PC-9 (cell line): ENCODE data around the gene PRKCH. TPM values are rescaled to one million over a fixed set of nuclear protein-coding genes. Genes with fewer than 3 reads are reported as not detected.

ENCODE experiments used
- BruUV-seq: library from RNA; stranded (reverse); fragments of 400-500 nt; replicated peaks from 2 replicates; lab custom pipeline; 2021; lab: Mats Ljungman, UMichigan
- CTCF ChIA-PET: fragments of 300-600 bp; sonication (Branson Sonifier 250); formaldehyde crosslinking; loops from one replicate; lab custom pipeline; 2022; ENCODE audit warnings: antibody characterized with exemption; lab: Charles Lee
- POLR2A ChIA-PET: fragments of 300-600 bp; sonication (Branson Sonifier 250); formaldehyde crosslinking; loops from one replicate; lab custom pipeline; 2022; ENCODE audit warnings: antibody characterized with exemption; ENCODE audit not compliant: unreplicated experiment; lab: Charles Lee
- DNase-seq, 2 experiments: peaks; one replicate each; pipeline versions ENCODE4 v3.0.0 to v3.0.0-alpha.2; 2015 to 2022; ENCODE audit warnings: mixed read lengths in 1 of 2
- H2AFZ ChIP-seq: fragments of 200-600 bp; sonication (generic); 2 replicates; pipeline ENCODE4 v1.8.1; 2017; ENCODE audit warnings: antibody characterized with exemption
- H3F3A ChIP-seq: fragments of 200-600 bp; sonication (generic); 2 replicates; pipeline ENCODE4 v1.8.1; 2017; ENCODE audit warnings: antibody characterized with exemption, mild to moderate bottlenecking, low read depth; ENCODE audit not compliant: insufficient read depth
- H3K27ac ChIP-seq: fragments of 200-600 bp; sonication (generic); 2 replicates; pipeline ENCODE4 v1.6.1; 2016; ENCODE audit warnings: mixed run types
- H3K27me3 ChIP-seq: fragments of 200-600 bp; sonication (generic); 2 replicates; pipeline ENCODE4 v1.6.1; 2016; ENCODE audit warnings: low read depth, mixed run types; ENCODE audit not compliant: insufficient read depth
- H3K36me3 ChIP-seq: fragments of 200-600 bp; sonication (generic); 2 replicates; pipeline ENCODE4 v1.6.1; 2016; ENCODE audit warnings: low read depth, mixed run types
- H3K4me1 ChIP-seq: fragments of 200-600 bp; sonication (generic); replicated peaks from 2 replicates; pipeline ENCODE4 v1.6.1; 2016; ENCODE audit warnings: mixed run types; ENCODE audit not compliant: insufficient read depth
- H3K4me2 ChIP-seq: fragments of 200-600 bp; sonication (generic); 2 replicates; pipeline ENCODE4 v1.6.1; 2017; ENCODE audit warnings: mixed run types
- H3K4me3 ChIP-seq: fragments of 200-600 bp; sonication (generic); 2 replicates; pipeline ENCODE4 v1.6.1; 2016; ENCODE audit warnings: mixed run types
- H3K79me2 ChIP-seq: fragments of 200-600 bp; sonication (generic); 2 replicates; pipeline ENCODE4 v1.6.1; 2017; ENCODE audit warnings: low read depth, mixed run types
- H3K9me2 ChIP-seq: fragments of 200-600 bp; sonication (generic); 2 replicates; pipeline ENCODE4 v1.8.1; 2017; ENCODE audit warnings: mild to moderate bottlenecking; ENCODE audit not compliant: insufficient read depth
- H3K9me3 ChIP-seq: fragments of 200-600 bp; sonication (generic); 2 replicates; pipeline ENCODE4 v1.8.1; 2016; ENCODE audit warnings: low read depth; ENCODE audit not compliant: insufficient read depth
- H4K20me1 ChIP-seq: fragments of 200-600 bp; sonication (generic); 2 replicates; pipeline ENCODE4 v1.8.1; 2017; ENCODE audit not compliant: insufficient read depth
- CTCF ChIP-seq: fragments of 200-600 bp; sonication (generic); conservative IDR thresholded peaks from 2 replicates; pipeline ENCODE4 v1.6.1; 2017; ENCODE audit warnings: mixed run types, antibody characterized with exemption, mild to moderate bottlenecking, moderate library complexity
- EZH2 ChIP-seq: fragments of 200-600 bp; sonication (generic); IDR thresholded peaks from 2 replicates; pipeline ENCODE4 v1.8.0; 2017; ENCODE audit warnings: antibody characterized with exemption, low read depth
- intact Hi-C: fragments of 100-400 bp; cut with micrococcal nuclease; formaldehyde crosslinking; loops from one replicate; pipeline ENCODE4 v1.10.0; 2022; ENCODE audit not compliant: unreplicated experiment
- total RNA-seq: library from RNA; stranded (reverse); gene quantifications from 2 replicates; pipeline ENCODE4 v1.2.3, GENCODE V29; 2021

The PRKCH gene
- total RNA-seq, 1 experiment from 2014 or later = 32.4 TPM

GRCh38 chr14:61578745-61579144, 257.4 kb downstream of the PRKCH start:
- CTCF ChIA-PET = no interaction called here
- TF ChIP-seq EZH2 (no peak), CTCF (no peak)

DNA sequence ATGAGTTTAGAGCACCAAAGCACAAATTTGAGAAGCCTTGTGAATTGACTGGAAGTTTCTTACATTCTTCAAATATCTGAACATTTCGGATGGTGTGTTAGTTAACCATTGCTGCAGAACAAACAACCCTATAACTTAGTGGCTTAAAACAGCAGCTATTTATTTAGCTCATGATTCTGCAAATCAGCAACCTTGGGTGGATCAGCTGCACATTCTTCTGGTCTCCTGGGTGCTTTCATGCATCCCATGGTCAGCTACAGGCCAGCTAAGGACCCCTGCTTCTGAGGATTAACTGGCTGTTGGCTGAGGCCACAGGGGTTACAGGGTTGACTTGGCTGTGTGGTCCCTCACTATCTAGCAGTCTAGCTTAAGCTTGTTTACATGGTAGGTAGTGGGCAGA, 260.0 kb downstream of the PRKCH start:
- no peak for DNase-seq
- no TSS peak for BruUV-seq
- H3K4me2 ChIP-seq = no peak overlapping the region
- no peak overlapping the region for H3K27ac ChIP-seq
- intact Hi-C loops = no loop called here
- no peaks in the 10 kb centered on the region for H4K20me1 ChIP-seq
- ChIA-PET POLR2A (interaction anchor here (0.6 to 1.2 kb wide), 2 partner anchors 11 to 21 kb away, joined by 6 to 7 read pairs; no protein-coding TSS in a partner anchor), CTCF (no interaction called here)
- H2AFZ ChIP-seq = no peak overlapping the region
- no peaks in the 10 kb centered on the region for H3K79me2 ChIP-seq
- peaks cover 29% of the 10 kb centered on the region for H3K4me1 ChIP-seq
- no peaks in the 10 kb centered on the region for H3K36me3 ChIP-seq
- H3K27me3 ChIP-seq = no peaks in the 10 kb centered on the region
- no peaks in the 10 kb centered on the region for H3K9me2 ChIP-seq
- peaks cover 7% of the 10 kb centered on the region; the same call in 1 of the 2 replicates for H3F3A ChIP-seq
- no peaks in the 10 kb centered on the region for H3K9me3 ChIP-seq
- H3K4me3 ChIP-seq = no peak overlapping the region
- TF ChIP-seq EZH2 = no peak
- no peak for TF ChIP-seq CTCF

More at GRCh38 chr14:61578745-61579144, 257.4 kb downstream of the PRKCH start:
- POLR2A ChIA-PET = no interaction called here
- no peak overlapping the region; the same call in 1 of the 2 replicates for H3K4me2 ChIP-seq
- peaks cover 13% of the 10 kb centered on the region for H3F3A ChIP-seq
- BruUV-seq = no TSS peak
- no peaks in the 10 kb centered on the region for H3K36me3 ChIP-seq
- peak in 1 of 2 experiments; percentile 10 for DNase-seq
- H3K9me3 ChIP-seq = no peaks in the 10 kb centered on the region
- intact Hi-C loops = no loop called here
- H3K4me3 ChIP-seq = no peak overlapping the region
- H3K4me1 ChIP-seq = peaks cover 45% of the 10 kb centered on the region
- H3K79me2 ChIP-seq = no peaks in the 10 kb centered on the region
- H4K20me1 ChIP-seq = no peaks in the 10 kb centered on the region
- H3K27ac ChIP-seq = 0 out of 2 replicates have a peak overlapping the region, but pooled peaks have one; percentile 7
- no peaks in the 10 kb centered on the region for H3K27me3 ChIP-seq
- no peaks in the 10 kb centered on the region for H3K9me2 ChIP-seq
- H2AFZ ChIP-seq = no peak overlapping the region

DNA sequence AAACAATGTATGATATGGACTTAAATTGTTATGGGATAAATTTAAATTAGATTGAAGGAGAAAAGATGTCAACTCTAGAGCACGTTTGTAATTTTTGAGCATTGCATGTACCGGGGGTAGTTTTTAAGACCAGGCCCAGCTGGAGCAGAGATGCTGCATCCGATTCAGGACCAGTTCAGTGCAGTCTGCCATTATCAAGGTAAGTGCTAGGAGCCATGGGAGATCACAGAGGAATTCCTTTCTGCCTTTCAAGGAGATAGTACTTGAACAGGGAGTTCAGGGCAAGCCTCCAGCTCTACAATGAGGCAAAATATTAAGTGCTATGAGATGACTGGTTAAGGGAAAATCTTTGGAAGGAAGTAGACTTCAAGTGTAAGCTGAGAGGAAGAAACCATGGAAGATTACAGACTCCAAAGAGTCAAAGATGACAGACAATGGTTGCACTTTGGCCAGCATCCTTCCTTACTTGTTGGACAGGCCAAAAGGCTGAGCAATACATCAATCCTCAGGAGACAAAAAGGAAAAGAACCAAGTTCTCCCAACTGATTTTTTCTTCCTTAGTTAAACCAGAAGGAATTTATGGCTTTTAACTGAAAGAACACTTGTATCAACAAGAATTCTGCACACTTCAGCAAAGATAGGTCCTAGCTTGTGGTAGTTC, 260.7 kb downstream of the PRKCH start:
- Histone ChIP-seq H3K27ac (no peak overlapping the region), H3K27me3 (no peaks in the 10 kb centered on the region), H3K9me3 (no peaks in the 10 kb centered on the region), H4K20me1 (no peaks in the 10 kb centered on the region), H3K79me2 (no peaks in the 10 kb centered on the region), H3K9me2 (no peaks in the 10 kb centered on the region), H3K36me3 (no peaks in the 10 kb centered on the region), H3K4me2 (no peak overlapping the region), H3F3A (peaks cover 7% of the 10 kb centered on the region; the same call in 1 of the 2 replicates), H3K4me3 (no peak overlapping the region), H3K4me1 (peaks cover 29% of the 10 kb centered on the region), H2AFZ (no peak overlapping the region)
- intact Hi-C loops = no loop called here
- POLR2A ChIA-PET = interaction anchor here (1.2 kb wide), 1 partner anchor 11 kb away, joined by 6 read pairs; no protein-coding TSS in a partner anchor
- peak in 1 of 2 experiments; percentile 33 for DNase-seq
- CTCF ChIA-PET = no interaction called here
- TF ChIP-seq CTCF (no peak), EZH2 (no peak)
- no TSS peak for BruUV-seq
